ENCODE results near the gene ARID3C. TPM values are rescaled to one million over a fixed set of nuclear protein-coding genes. Genes with fewer than 3 reads are reported as not detected.

ARID3C gene
- total and polyA plus RNA-seq, 10 of the 15 experiments (the other 5 are each of a cell fraction or from before 2014, with no cell fraction given) = not detected

- H3K4me2 ChIP-seq (ENCODE audit: control insufficient read depth, insufficient read depth) = no peak overlapping the region; the same call in 1 of the 2 replicates
- CTCF ChIA-PET = interaction anchor here (0.9 to 3.1 kb wide), 8 partner anchors 13 to 201 kb away, joined by 3 to 32 read pairs (median 4); partner anchors contain the start of gene RPP25L
- BruUV-seq (replicated peaks) = no TSS peak
- WGBS (ENCODE audit: insufficient coverage, insufficient replicate concordance, low lambda C conversion rate, missing lambda C conversion rate) = 10% methylated on average over 40 of the region's 40 CpGs
- peaks cover 31 to 55% of the 10 kb centered on the region in 2 experiments for H3K27me3 ChIP-seq (replicated peaks in 1 of 2; ENCODE audit: control insufficient read depth in 2 of 2, insufficient read depth in 2 of 2, low read length in 1 of 2)
- SMC1A ChIA-PET (ENCODE audit: uncharacterized antibody, unreplicated experiment) = interaction anchor here (1.0 to 1.3 kb wide), 3 partner anchors 43 to 260 kb away, joined by 3 to 4 read pairs (median 3); no protein-coding TSS in a partner anchor
- no peak overlapping the region for H3K27ac ChIP-seq (ENCODE audit: control insufficient read depth, insufficient read depth)
- intact Hi-C loops (cut with micrococcal nuclease; ENCODE audit: unreplicated experiment) = loop anchor here (1.0 kb wide), 2 partner anchors 42 to 153 kb away; no protein-coding TSS in a partner anchor
- H3K4me1 ChIP-seq (ENCODE audit: control insufficient read depth, insufficient read depth, low read length) = peaks cover 2% of the 10 kb centered on the region; the same call in 1 of the 2 replicates
- TF ChIP-seq NR2F1 (conservative IDR thresholded peaks at IDR 0.05) (0 out of 2 replicates have a peak, but pooled peaks have one; percentile 17), CEBPZ (IDR thresholded peaks at IDR 0.05; ENCODE audit: low read depth, low read length) (no peak)
- in situ Hi-C loops (cut with MboI) = loop anchor here (5.0 kb wide), 1 partner anchor 52 kb away; no protein-coding TSS in a partner anchor
- FAIRE-seq (no peak), ATAC-seq (0 out of 3 replicates have a peak, but pooled peaks have one; percentile 5), DNase-seq (ENCODE audit: low read depth, low spot score) (no peak)
- H3K9ac ChIP-seq (ENCODE audit: control insufficient read depth, insufficient read depth, low read length) = no peak overlapping the region
- RAD21 ChIA-PET (ENCODE audit: unreplicated experiment) = interaction anchor here (1.4 kb wide), 1 partner anchor 187 kb away, joined by 7 read pairs; no protein-coding TSS in a partner anchor
- no peak overlapping the region for H2AFZ ChIP-seq (ENCODE audit: control insufficient read depth, low read depth, low read length)
- peaks cover 14% of the 10 kb centered on the region for H4K20me1 ChIP-seq (ENCODE audit: control insufficient read depth, insufficient read depth)
- H3K36me3 ChIP-seq (ENCODE audit: control insufficient read depth in 2 of 2, insufficient read depth in 2 of 2, low read length in 1 of 2) = no peaks in the 10 kb centered on the region
- no peak overlapping the region for H3K4me3 ChIP-seq
- H3K9me3 ChIP-seq (replicated peaks; ENCODE audit: control insufficient read depth, insufficient read depth, low read length) = no peaks in the 10 kb centered on the region
- POLR2A ChIA-PET = no interaction called here
- H3K79me2 ChIP-seq (ENCODE audit: control insufficient read depth, insufficient read depth, low read length) = no peaks in the 10 kb centered on the region
Observed at GRCh38 chr9:34590381-34591247, 38.3 kb downstream of the ARID3C start.
